Stimulated activated CD8-positive, alpha-beta memory T cell treated with anti-CD3 and anti-CD28 coated beads, Interleukin-7, amount 100 ng/mL, for 24 hours (primary cell): Measurements from ENCODE around the gene DGKQ.
"Not testable (repeated sequence)": the region's sequence is repeated elsewhere in the genome, so short reads cannot be mapped to it uniquely, and the experiment has no call there.

Experiments
- DNase-seq: peaks from one replicate; pipeline ENCODE4 v3.0.0-alpha.2; 2020; ENCODE audit warnings: low read depth

The DGKQ gene

GRCh38 chr4:924107-925096 is 49.0 kb downstream of the DGKQ start:
- DNase-seq = no peak

DNA sequence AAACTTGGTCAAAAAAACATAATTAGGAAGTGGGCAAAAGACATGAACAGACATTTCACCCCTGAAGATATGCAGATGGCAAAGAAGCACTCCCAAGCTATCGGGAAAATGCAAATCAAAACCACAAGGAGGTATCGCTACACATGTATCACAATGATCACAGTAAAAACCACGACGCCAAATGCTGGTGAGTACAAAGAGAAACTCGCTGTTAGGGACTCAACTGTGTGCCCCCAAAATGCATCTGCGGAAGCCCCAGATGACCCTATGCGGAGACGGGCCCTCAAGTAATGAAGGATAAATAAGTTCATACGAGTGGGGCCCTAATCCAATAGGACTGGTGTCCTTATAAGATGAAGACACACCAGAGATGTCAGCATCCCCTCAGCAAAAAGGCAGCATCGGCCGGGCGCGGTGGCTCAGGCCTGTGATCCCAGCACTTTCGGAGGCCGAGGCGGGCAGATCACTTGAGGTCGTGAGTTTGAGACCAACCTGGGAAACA is 51.5 kb downstream of the DGKQ start:
- DNase-seq = no peak

DNA sequence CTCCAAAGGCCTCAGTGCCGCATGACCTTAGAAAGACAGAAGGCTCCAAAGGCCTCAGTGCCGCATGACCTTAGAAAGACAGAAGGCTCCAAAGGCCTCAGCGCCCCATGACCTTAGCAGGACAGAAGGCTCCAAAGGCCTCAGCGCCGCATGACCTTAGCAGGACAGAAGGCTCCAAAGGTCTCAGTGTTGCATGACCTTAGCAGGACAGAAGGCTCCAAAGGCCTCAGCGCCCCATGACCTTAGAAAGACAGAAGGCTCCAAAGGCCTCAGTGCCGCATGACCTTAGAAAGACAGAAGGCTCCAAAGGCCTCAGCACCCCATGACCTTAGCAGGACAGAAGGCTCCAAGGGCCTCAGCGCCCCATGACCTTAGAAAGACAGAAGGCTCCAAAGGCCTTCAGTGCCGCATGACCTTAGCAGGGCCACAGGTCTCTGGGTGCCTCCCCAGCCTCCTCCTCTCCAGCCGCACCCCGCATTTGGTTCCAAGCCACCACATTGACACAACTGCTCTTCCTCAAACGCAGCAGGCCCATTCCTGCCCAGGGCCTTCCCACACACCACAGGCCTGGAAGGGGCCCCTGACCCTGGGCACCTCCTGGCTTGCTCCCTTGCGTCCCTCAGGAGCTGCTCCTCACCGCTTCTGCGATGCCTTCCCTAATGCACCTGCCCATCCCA is 54.2 kb downstream of the DGKQ start:
- not testable (repeated sequence) for DNase-seq

- not testable (repeated sequence) for DNase-seq
These were observed 54.8 kb downstream of the DGKQ start for GRCh38 chr4:918591-918990.

- DNase-seq = no peak
These were observed 55.4 kb downstream of the DGKQ start for GRCh38 chr4:917992-918391.

DNA sequence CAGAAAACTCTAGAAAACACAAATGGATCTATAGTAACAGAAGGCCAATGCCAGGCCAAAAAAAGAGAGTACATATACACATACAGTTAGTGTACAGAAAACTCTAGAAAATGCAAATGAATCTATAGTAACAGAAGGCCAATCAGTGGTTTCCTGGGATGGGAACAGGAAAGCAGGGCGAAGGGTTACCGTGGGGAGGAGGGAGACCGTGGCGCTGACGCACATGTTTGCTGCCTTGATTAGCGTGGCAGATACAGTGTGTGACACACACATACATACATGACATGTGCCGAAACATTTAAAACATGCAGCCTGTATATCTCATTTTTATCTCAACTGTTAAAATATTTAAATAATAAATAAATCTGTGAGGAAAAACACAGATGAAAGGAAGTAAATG is 55.9 kb downstream of the DGKQ start:
- DNase-seq = no peak

DNA sequence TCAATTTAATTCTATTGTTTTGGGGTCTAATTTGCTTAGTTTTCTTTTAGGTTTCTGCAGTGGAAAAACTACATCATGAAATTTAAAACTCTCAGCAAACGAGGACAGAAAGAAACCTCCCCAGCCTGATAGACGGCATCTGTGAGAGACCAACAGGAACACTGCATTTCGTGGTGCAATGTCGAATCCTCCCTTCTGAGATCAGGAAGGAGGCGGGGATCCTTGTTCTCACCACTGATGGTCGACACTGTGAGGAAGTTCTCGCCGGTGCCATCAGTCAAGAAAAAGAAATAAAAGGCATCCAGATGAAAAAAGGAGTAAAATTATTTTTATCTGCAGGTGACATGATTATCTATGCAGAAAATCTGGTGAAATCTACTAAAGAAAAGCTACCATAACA is 57.8 kb downstream of the DGKQ start:
- no peak for DNase-seq

- DNase-seq = no peak
These were observed 58.3 kb downstream of the DGKQ start for GRCh38 chr4:915041-915474.

DNA sequence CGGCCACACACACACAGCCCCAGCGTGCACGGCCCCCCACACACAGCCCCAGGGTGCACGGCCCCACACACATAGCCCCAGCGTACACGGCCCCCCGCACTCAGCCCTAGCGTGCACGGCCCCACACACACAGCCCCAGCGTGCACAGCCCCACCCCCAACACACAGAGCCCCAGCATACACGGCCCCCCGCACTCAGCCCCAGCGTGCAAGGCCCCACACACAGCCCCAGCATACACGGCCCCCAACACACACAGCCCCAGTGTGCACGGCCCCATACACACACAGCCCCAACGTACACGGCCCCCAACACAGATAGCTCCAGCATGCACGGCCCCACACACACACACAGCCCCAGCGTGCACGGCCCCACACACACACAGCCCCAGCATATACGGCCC is 58.8 kb downstream of the DGKQ start:
- DNase-seq = no peak

DNA sequence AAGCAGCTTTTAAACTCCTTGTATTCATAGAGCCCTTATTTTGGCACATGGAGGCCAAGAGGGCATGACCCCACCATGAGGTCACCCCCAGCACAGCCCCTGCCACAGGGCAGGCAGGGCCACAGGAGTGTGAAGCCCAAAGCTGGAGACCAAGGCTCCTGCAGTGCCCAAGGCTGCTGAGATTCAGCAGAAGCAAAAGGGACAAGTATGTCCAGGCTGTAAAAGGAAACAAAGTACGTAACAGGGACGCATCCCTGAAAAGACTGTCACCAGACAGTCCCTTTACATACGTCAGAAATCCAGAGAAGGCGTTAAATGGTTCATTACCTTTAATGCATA is 60.1 kb downstream of the DGKQ start:
- no peak for DNase-seq

GRCh38 chr4:912548-913279 is 60.7 kb downstream of the DGKQ start:
- DNase-seq = no peak

GRCh38 chr4:911871-912490 is 61.4 kb downstream of the DGKQ start:
- DNase-seq = no peak

GRCh38 chr4:911221-911751 is 62.1 kb downstream of the DGKQ start:
- no peak for DNase-seq

DNA sequence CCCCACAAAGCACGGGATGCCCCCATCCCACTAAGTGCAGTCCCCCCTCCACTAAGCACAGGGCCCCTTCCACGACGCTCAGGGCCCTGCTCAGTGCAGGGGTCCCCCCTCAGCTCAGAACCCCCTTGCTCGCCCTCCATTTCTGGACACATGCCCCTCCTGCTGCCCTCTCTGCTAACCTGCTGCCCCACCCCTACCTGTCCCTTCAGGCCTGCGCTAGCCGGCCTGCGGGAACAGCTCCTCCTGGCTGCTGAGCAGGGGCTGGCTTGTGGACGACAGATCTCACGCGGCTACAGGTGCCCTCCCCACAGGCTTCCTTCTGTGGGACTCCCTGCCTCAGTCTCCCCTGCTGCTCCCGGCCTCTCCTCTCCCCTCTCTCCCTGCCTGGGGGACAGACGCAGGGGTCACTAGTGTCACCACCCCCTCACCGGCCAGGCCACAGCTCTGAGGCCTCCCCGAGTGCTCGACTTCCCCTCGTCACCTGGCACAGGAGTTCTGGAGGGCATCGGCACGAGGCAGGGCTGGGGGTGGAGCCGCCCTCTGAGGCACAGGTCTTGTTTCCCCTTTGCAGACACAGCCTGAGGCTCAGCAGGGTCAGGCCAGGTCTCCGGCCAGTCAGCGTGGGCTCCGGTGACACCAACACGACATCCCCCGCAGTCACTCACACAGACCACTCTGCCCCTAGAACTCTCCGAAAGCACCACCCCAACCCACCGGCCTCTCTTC is 62.8 kb downstream of the DGKQ start:
- no peak for DNase-seq

DNA sequence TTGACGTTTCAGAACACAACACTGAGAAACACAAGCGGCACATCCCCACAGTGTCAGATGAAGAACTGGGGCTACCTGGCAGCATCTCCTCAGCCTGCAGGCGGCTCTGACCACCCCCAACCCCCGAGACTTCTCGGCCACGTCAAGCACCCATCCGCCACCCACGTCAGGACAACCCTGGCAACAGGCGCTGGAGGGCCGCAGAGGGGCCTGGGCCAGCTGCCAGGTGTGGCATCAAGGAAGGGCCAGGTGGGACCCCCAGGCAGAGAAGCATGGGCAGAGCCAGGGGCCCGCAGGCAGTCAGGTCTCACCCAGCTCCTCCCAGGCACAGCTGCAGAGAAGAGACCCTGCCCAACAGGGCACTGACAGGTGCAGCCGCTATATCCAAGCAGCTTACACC is 63.5 kb downstream of the DGKQ start:
- DNase-seq = no peak

- no peak for DNase-seq
These were observed 64.2 kb downstream of the DGKQ start for GRCh38 chr4:909131-909571.
